IMR-90 (cell line): ENCODE measurements around the gene CCNA2. TPM values are rescaled to one million over a fixed set of nuclear protein-coding genes. Genes with fewer than 3 reads are reported as not detected.

Source experiments
- ATAC-seq: fragments of 200-7000 bp; cut with Tn5 transposase; 2 replicates; pipeline ENCODE4 v1.9.1; 2020; ENCODE audit warnings: low read depth, mild to moderate bottlenecking, moderate library complexity
- BruUV-seq: library from RNA; stranded (reverse); fragments of 400-500 nt; replicated peaks from 2 replicates; lab custom pipeline; 2021; lab: Mats Ljungman, UMichigan
- CTCF ChIA-PET: fragments of 300-600 bp; formaldehyde crosslinking; extraction: SDS; loops from one replicate; lab custom pipeline; 2021; ENCODE audit warnings: antibody characterized with exemption; lab: Yijun Ruan, JAX
- POLR2A ChIA-PET: fragments of 300-600 bp; sonication (Branson Sonifier 250); formaldehyde crosslinking; loops from one replicate; lab custom pipeline; 2022; ENCODE audit warnings: antibody characterized with exemption; ENCODE audit not compliant: unreplicated experiment; lab: Charles Lee
- DNase-seq: peaks from one replicate; pipeline ENCODE4 v3.0.0; 2013
- H2AFZ ChIP-seq: replicated peaks from 2 replicates; pipeline ENCODE3; 2013; ENCODE audit warnings: low read length, mild to moderate bottlenecking; ENCODE audit not compliant: poor library complexity
- H2AK5ac ChIP-seq: 2 replicates; pipeline ENCODE4 v1.6.1; 2013; ENCODE audit warnings: low read depth, low read length, inconsistent platforms
- H2AK9ac ChIP-seq: replicated peaks from 2 replicates; pipeline ENCODE3; 2013; ENCODE audit warnings: mild to moderate bottlenecking, low read depth, low read length, moderate library complexity; ENCODE audit not compliant: poor library complexity
- H2BK120ac ChIP-seq: 2 replicates; pipeline ENCODE4 v1.6.1; 2013; ENCODE audit warnings: low read depth, low read length, inconsistent platforms
- H2BK15ac ChIP-seq: 3 replicates; pipeline ENCODE4 v1.6.1; 2013; ENCODE audit warnings: low read depth, low read length, inconsistent platforms
- H2BK20ac ChIP-seq: 2 replicates; pipeline ENCODE4 v1.6.1; 2013; ENCODE audit warnings: low read depth, mild to moderate bottlenecking, inconsistent platforms, low read length, moderate library complexity
- H2BK5ac ChIP-seq: 2 replicates; pipeline ENCODE4 v1.6.1; 2013; ENCODE audit warnings: mild to moderate bottlenecking, low read depth, low read length, inconsistent platforms; ENCODE audit not compliant: poor library complexity, severe bottlenecking
- H3K14ac ChIP-seq: replicated peaks from 2 replicates; pipeline ENCODE4 v1.6.1; 2013; ENCODE audit warnings: low read depth, low read length, inconsistent platforms
- H3K18ac ChIP-seq: 2 replicates; pipeline ENCODE4 v1.6.1; 2013; ENCODE audit warnings: low read depth, low read length, control low read depth
- H3K23ac ChIP-seq: 2 replicates; pipeline ENCODE4 v1.6.1; 2013; ENCODE audit warnings: low read depth, low read length, inconsistent platforms
- H3K27ac ChIP-seq: 2 replicates; pipeline ENCODE4 v1.5.1; 2013; ENCODE audit warnings: mild to moderate bottlenecking, control low read depth, low read length; ENCODE audit not compliant: insufficient read depth
- H3K27me3 ChIP-seq: 2 replicates; pipeline ENCODE4 v1.6.1; 2013; ENCODE audit warnings: low read length; ENCODE audit not compliant: control insufficient read depth, insufficient read depth
- H3K36me3 ChIP-seq: 2 replicates; pipeline ENCODE4 v1.6.1; 2013; ENCODE audit warnings: low read length, mixed read lengths; ENCODE audit not compliant: control insufficient read depth, insufficient read depth
- H3K4ac ChIP-seq: 2 replicates; pipeline ENCODE4 v1.6.1; 2013; ENCODE audit warnings: low read depth, low read length, inconsistent platforms
- H3K4me1 ChIP-seq: 2 replicates; pipeline ENCODE4 v1.6.1; 2013; ENCODE audit warnings: low read length, mixed read lengths; ENCODE audit not compliant: control insufficient read depth, insufficient read depth
- H3K4me2 ChIP-seq: 2 replicates; pipeline ENCODE4 v1.6.1; 2013; ENCODE audit warnings: low read depth, mild to moderate bottlenecking, control low read depth, low read length, moderate library complexity
- H3K4me3 ChIP-seq: 2 replicates; pipeline ENCODE4 v1.5.1; 2013; ENCODE audit warnings: low read depth, mild to moderate bottlenecking, control low read depth, low read length, moderate library complexity; ENCODE audit not compliant: insufficient read depth
- H3K56ac ChIP-seq: 2 replicates; pipeline ENCODE4 v1.6.1; 2013; ENCODE audit warnings: low read length, inconsistent platforms; ENCODE audit not compliant: insufficient read depth; ENCODE audit errors: extremely low read depth
- H3K79me1 ChIP-seq, 2 experiments: 2 replicates each; pipeline ENCODE4 v1.6.1; 2013; ENCODE audit warnings: low read length in 2 of 2, inconsistent platforms in 1 of 2, low read depth in 1 of 2
- H3K9ac ChIP-seq: 2 replicates; pipeline ENCODE4 v1.6.1; 2013; ENCODE audit warnings: low read depth, low read length, control low read depth
- H3K9me1 ChIP-seq: 2 replicates; pipeline ENCODE4 v1.6.1; 2013; ENCODE audit warnings: low read length, inconsistent platforms; ENCODE audit not compliant: insufficient read depth
- H3K9me3 ChIP-seq: 2 replicates; pipeline ENCODE4 v1.6.1; 2013; ENCODE audit warnings: low read length; ENCODE audit not compliant: control insufficient read depth, insufficient read depth
- H4K20me1 ChIP-seq: 2 replicates; pipeline ENCODE4 v1.6.1; 2013; ENCODE audit warnings: low read length, inconsistent platforms; ENCODE audit not compliant: insufficient read depth
- H4K5ac ChIP-seq: 2 replicates; pipeline ENCODE4 v1.6.1; 2013; ENCODE audit warnings: mild to moderate bottlenecking, low read depth, low read length, control low read depth
- H4K8ac ChIP-seq, 2 experiments: 2 replicates each; pipeline ENCODE4 v1.6.1; 2013; ENCODE audit warnings: low read depth in 2 of 2, low read length in 2 of 2, control low read depth in 1 of 2, inconsistent platforms in 1 of 2
- H4K91ac ChIP-seq: 2 replicates; pipeline ENCODE4 v1.6.1; 2013; ENCODE audit warnings: low read depth, low read length, inconsistent platforms; ENCODE audit not compliant: insufficient read depth
- BHLHE40 ChIP-seq: fragments of 150-350 bp; IDR thresholded peaks from 2 replicates; pipeline ENCODE4 v1.6.1; 2016; ENCODE audit warnings: mild to moderate bottlenecking, low read depth, low read length
- CTCF ChIP-seq: conservative IDR thresholded peaks from 2 replicates; pipeline ENCODE4 v1.5.1; 2012; ENCODE audit warnings: mild to moderate bottlenecking, low read depth, low read length, improper control_type of control experiment
- FOS ChIP-seq: fragments of 150-350 bp; IDR thresholded peaks from 2 replicates; pipeline ENCODE4 v1.6.1; 2016; ENCODE audit warnings: low read depth, low read length
- MXI1 ChIP-seq: IDR thresholded peaks from 2 replicates; pipeline ENCODE4 v1.6.1; 2012; ENCODE audit warnings: low read depth, mild to moderate bottlenecking, low read length, moderate library complexity, borderline replicate concordance
- NFE2L2 ChIP-seq: fragments of 150-350 bp; IDR thresholded peaks from 2 replicates; pipeline ENCODE4 v1.6.1; 2016; ENCODE audit warnings: low read depth, mild to moderate bottlenecking, low read length
- POLR2A ChIP-seq: IDR thresholded peaks from 2 replicates; pipeline ENCODE4 v1.6.1; 2012; ENCODE audit warnings: mild to moderate bottlenecking, low read depth, low read length
- USF2 ChIP-seq: fragments of 150-350 bp; IDR thresholded peaks from 2 replicates; pipeline ENCODE4 v1.6.1; 2017; ENCODE audit warnings: mild to moderate bottlenecking, antibody characterized with exemption, low read length, low read depth
- WGBS, 2 experiments: methylation state at CpG; one replicate each; pipeline versions ENCODE4 v1.1.5 to v1.1.7; 2013; ENCODE audit warnings: missing lambda C conversion rate in 2 of 2; ENCODE audit not compliant: insufficient read length in 1 of 2; ENCODE audit errors: extremely low coverage in 2 of 2; 5-methylcytosine and 5-hydroxymethylcytosine counted together
- dilution Hi-C: fragments of 300-500 bp; cut with HindIII; formaldehyde crosslinking; loops from one replicate; pipeline ENCODE4 v1.14.3; 2018; ENCODE audit warnings: low sequenced_read_pairs; ENCODE audit not compliant: unreplicated experiment
- in situ Hi-C: fragments of 300-500 bp; cut with MboI; formaldehyde crosslinking; loops from 3 replicates; pipeline ENCODE4 v1.14.3; 2019; ENCODE audit warnings: low sequenced_read_pairs, inconsistent platforms, mixed read lengths
- intact Hi-C: fragments of 100-400 bp; cut with micrococcal nuclease; formaldehyde crosslinking; loops from 2 replicates; pipeline ENCODE4 v1.10.0; 2022
- polyA plus RNA-seq, 3 experiments: library from polyadenylated mRNA; depleted of rRNA; stranded (reverse); fragments of >200 nt; gene quantifications; 2 replicates each; pipeline ENCODE4 v1.2.3, GENCODE V29; 2012; ENCODE audit warnings: low replicate concordance in 1 of 3
- total RNA-seq: library from RNA; depleted of rRNA; stranded (reverse); fragments of >200 nt; gene quantifications from 2 replicates; pipeline ENCODE4 v1.2.3, GENCODE V29; 2012

The CCNA2 gene
- total and polyA plus RNA-seq, 2 of the 4 experiments (the other 2 are of a cell fraction), result 22.8 to 54.3 TPM

- peak; percentile 16; the same call in 1 of the 2 replicates for ATAC-seq
- H4K5ac ChIP-seq, result peak overlapping the region; percentile 36; the same call in 1 of the 2 replicates
- H3K9me1 ChIP-seq, result peaks cover 3% of the 10 kb centered on the region
- peak overlapping the region; percentile 89 for H2BK120ac ChIP-seq
- peak overlapping the region; percentile 61; the same call in 1 of the 2 replicates for H3K4ac ChIP-seq
- peak overlapping the region; percentile 46 for H2AFZ ChIP-seq
- no peaks in the 10 kb centered on the region for H4K20me1 ChIP-seq
- H4K91ac ChIP-seq, result peak overlapping the region; percentile 67
- ChIA-PET CTCF (no interaction called here), POLR2A (interaction anchor here (0.5 kb wide), 1 partner anchor 13 kb away, joined by 4 read pairs; no protein-coding TSS in a partner anchor)
- TF ChIP-seq POLR2A, result no peak
- TF ChIP-seq CTCF, result no peak
- no peak for TF ChIP-seq NFE2L2
- no peak for TF ChIP-seq FOS
- TF ChIP-seq USF2, result no peak
- no peak for TF ChIP-seq BHLHE40
- no peak for TF ChIP-seq MXI1
- H3K4me3 ChIP-seq, result no peak overlapping the region
- BruUV-seq, result no TSS peak
- in situ Hi-C loops (no loop called here), dilution Hi-C loops (no loop called here), intact Hi-C loops (no loop called here)
- H2BK5ac ChIP-seq, result peak overlapping the region; percentile 53
- no peak overlapping the region for H3K4me2 ChIP-seq
- peak overlapping the region; percentile 17 to 72; a peak in 3 of 4 replicates for H4K8ac ChIP-seq
- no CpG with 5 or more reads among the region's 3 CpGs for WGBS, 2 experiments
- no peaks in the 10 kb centered on the region for H3K36me3 ChIP-seq
- peak overlapping the region; percentile 88 for H2BK20ac ChIP-seq
- no peak overlapping the region for H3K56ac ChIP-seq
- H2AK9ac ChIP-seq, result peak overlapping the region; percentile 16
- peak overlapping the region; percentile 28; the same call in 1 of the 2 replicates for H2AK5ac ChIP-seq
- no peak for DNase-seq
- H2BK15ac ChIP-seq, result peak overlapping the region; percentile 72; the same call in 2 of the 3 replicates
- H3K79me1 ChIP-seq, result no peaks in the 10 kb centered on the region
- no peaks in the 10 kb centered on the region for H3K9me3 ChIP-seq
- no peaks in the 10 kb centered on the region for H3K27me3 ChIP-seq
- peak overlapping the region; percentile 82 for H3K14ac ChIP-seq
- H3K4me1 ChIP-seq, result peaks cover 11% of the 10 kb centered on the region
- peak overlapping the region; percentile 62 for H3K23ac ChIP-seq
- H3K9ac ChIP-seq, result no peak overlapping the region
- H3K27ac ChIP-seq, result no peak overlapping the region
- H3K18ac ChIP-seq, result peak overlapping the region; percentile 86; the same call in 1 of the 2 replicates
Observed at GRCh38 chr4:121777625-121778024, 46.1 kb downstream of the CCNA2 start.
